Neural cell (in vitro differentiated cells): ENCODE data around the gene TBATA.

Experiments
- CTCF ChIP-seq: fragments of 450-650 bp; IDR thresholded peaks from 2 replicates; pipeline ENCODE4 v1.5.1; 2014; ENCODE audit warnings: antibody characterized with exemption, mild to moderate bottlenecking, moderate library complexity; ENCODE audit not compliant: poor library complexity, severe bottlenecking
- EP300 ChIP-seq: fragments of 450-650 bp; conservative IDR thresholded peaks from 2 replicates; pipeline ENCODE4 v1.6.1; 2014; ENCODE audit warnings: antibody characterized with exemption, mild to moderate bottlenecking, moderate library complexity; ENCODE audit not compliant: poor library complexity, severe bottlenecking
- EZH2 ChIP-seq: fragments of 200-600, 300-800 bp; shearing (Covaris generic), sonication (generic); IDR thresholded peaks from 2 replicates; pipeline ENCODE4 v1.6.1; 2014; ENCODE audit warnings: antibody characterized with exemption, low read length, borderline replicate concordance, mild to moderate bottlenecking; ENCODE audit not compliant: insufficient read depth, poor library complexity, severe bottlenecking
- RAD21 ChIP-seq: fragments of 450-650 bp; conservative IDR thresholded peaks from 2 replicates; pipeline ENCODE4 v1.6.1; 2014; ENCODE audit warnings: antibody characterized with exemption, mild to moderate bottlenecking, moderate library complexity
- REST ChIP-seq: IDR thresholded peaks from 2 replicates; pipeline ENCODE4 v1.6.1; 2012; ENCODE audit warnings: borderline replicate concordance
- SMC3 ChIP-seq: fragments of 450-650 bp; conservative IDR thresholded peaks from 2 replicates; pipeline ENCODE4 v1.6.1; 2014; ENCODE audit warnings: antibody characterized with exemption, mild to moderate bottlenecking, moderate library complexity; ENCODE audit not compliant: poor library complexity

- TF ChIP-seq SMC3 = no peak
- TF ChIP-seq EZH2 = no peak
- TF ChIP-seq CTCF = no peak
- TF ChIP-seq RAD21 = no peak
- no peak for TF ChIP-seq REST
- no peak for TF ChIP-seq EP300
These were observed 4.8 kb downstream of the TBATA start for GRCh38 chr10:70780370-70780760.
